Neural progenitor cell (in vitro differentiated cells): ENCODE measurements around the gene TEX14. TPM values are rescaled to one million over a fixed set of nuclear protein-coding genes. Genes with fewer than 3 reads are reported as not detected.
A peak's percentile ranks its signal among the peaks of the same experiment; 100 is the strongest.
"Not testable (repeated sequence)": the region's sequence is repeated elsewhere in the genome, so short reads cannot be mapped to it uniquely, and the experiment has no call there.

Experiments used
- DNase-seq: peaks from one replicate; pipeline ENCODE4 v3.0.0-alpha.2; 2016; ENCODE audit warnings: low spot score
- H2AFZ ChIP-seq: fragments of 200-600 bp; sonication (generic); replicated peaks from 2 replicates; pipeline ENCODE4 v1.6.1; 2016; ENCODE audit warnings: antibody characterized with exemption
- H3F3A ChIP-seq: fragments of 200-600 bp; sonication (generic); 2 replicates; pipeline ENCODE4 v1.6.1; 2016; ENCODE audit warnings: antibody characterized with exemption, low read depth
- H3K27ac ChIP-seq: fragments of 200-600 bp; sonication (generic); 2 replicates; pipeline ENCODE4 v1.5.1; 2016; ENCODE audit warnings: mild to moderate bottlenecking
- H3K27me3 ChIP-seq: fragments of 200-600 bp; sonication (generic); 2 replicates; pipeline ENCODE4 v1.6.1; 2016; ENCODE audit warnings: mild to moderate bottlenecking, moderate library complexity
- H3K36me3 ChIP-seq: fragments of 200-600 bp; sonication (generic); 2 replicates; pipeline ENCODE4 v1.5.1; 2016
- H3K4me1 ChIP-seq: fragments of 200-600 bp; sonication (generic); 2 replicates; pipeline ENCODE4 v1.6.1; 2016; ENCODE audit warnings: mixed run types
- H3K4me2 ChIP-seq: fragments of 200-600 bp; sonication (generic); 2 replicates; pipeline ENCODE4 v1.6.1; 2016
- H3K4me3 ChIP-seq: fragments of 200-600 bp; sonication (generic); 2 replicates; pipeline ENCODE4 v1.5.1; 2016
- H3K79me2 ChIP-seq: fragments of 200-600 bp; sonication (generic); 2 replicates; pipeline ENCODE4 v1.6.1; 2016; ENCODE audit warnings: low read depth
- H3K9ac ChIP-seq: fragments of 200-600 bp; sonication (generic); 2 replicates; pipeline ENCODE4 v1.6.1; 2016
- H3K9me3 ChIP-seq: fragments of 200-600 bp; sonication (generic); 2 replicates; pipeline ENCODE4 v1.5.1; 2016; ENCODE audit warnings: low read depth
- H4K20me1 ChIP-seq: fragments of 200-600 bp; sonication (generic); 2 replicates; pipeline ENCODE4 v1.6.1; 2016; ENCODE audit warnings: low read depth
- H3K27ac Mint-ChIP-seq: 3 replicates; pipeline ENCODE4 v1.8.0; 2021; ENCODE audit warnings: mixed read lengths
- H3K27me3 Mint-ChIP-seq: 2 replicates; pipeline ENCODE4 v1.8.0; 2022; ENCODE audit warnings: low read depth, mild to moderate bottlenecking, inconsistent platforms, moderate library complexity, mixed read lengths; ENCODE audit not compliant: insufficient read depth
- H3K36me3 Mint-ChIP-seq: 3 replicates; pipeline ENCODE4 v1.8.0; 2021; ENCODE audit warnings: mixed read lengths
- H3K4me1 Mint-ChIP-seq: 3 replicates; pipeline ENCODE4 v1.8.0; 2021; ENCODE audit warnings: mixed read lengths
- H3K4me3 Mint-ChIP-seq: 3 replicates; pipeline ENCODE4 v1.8.0; 2021; ENCODE audit warnings: mild to moderate bottlenecking, moderate library complexity, mixed read lengths
- H3K9me3 Mint-ChIP-seq: 3 replicates; pipeline ENCODE4 v1.8.0; 2020; ENCODE audit warnings: mixed read lengths
- EZH2 ChIP-seq: fragments of 200-600 bp; sonication (generic); IDR thresholded peaks from 2 replicates; pipeline ENCODE4 v1.6.1; 2017; ENCODE audit warnings: antibody characterized with exemption, mild to moderate bottlenecking, moderate library complexity
- EZH2phosphoT487 ChIP-seq: fragments of 200-600 bp; sonication (generic); IDR thresholded peaks from 2 replicates; pipeline ENCODE4 v1.6.1; 2017; ENCODE audit warnings: antibody characterized with exemption
- total RNA-seq: library from RNA; depleted of rRNA; stranded (reverse); fragments of >200 nt; gene quantifications from 2 replicates; pipeline ENCODE4 v1.2.3, GENCODE V29; 2015; ENCODE audit warnings: low replicate concordance
- TF ChIP-seq, protein P1 (sequence below): fragments of 200-600 bp; sonication (generic); IDR thresholded peaks from 2 replicates; pipeline ENCODE4 v1.5.1; 2017; ENCODE audit warnings: antibody characterized with exemption, mild to moderate bottlenecking

TEX14 gene
- total RNA-seq, 1 donor from 2014 or later: 0.09 TPM

DNA sequence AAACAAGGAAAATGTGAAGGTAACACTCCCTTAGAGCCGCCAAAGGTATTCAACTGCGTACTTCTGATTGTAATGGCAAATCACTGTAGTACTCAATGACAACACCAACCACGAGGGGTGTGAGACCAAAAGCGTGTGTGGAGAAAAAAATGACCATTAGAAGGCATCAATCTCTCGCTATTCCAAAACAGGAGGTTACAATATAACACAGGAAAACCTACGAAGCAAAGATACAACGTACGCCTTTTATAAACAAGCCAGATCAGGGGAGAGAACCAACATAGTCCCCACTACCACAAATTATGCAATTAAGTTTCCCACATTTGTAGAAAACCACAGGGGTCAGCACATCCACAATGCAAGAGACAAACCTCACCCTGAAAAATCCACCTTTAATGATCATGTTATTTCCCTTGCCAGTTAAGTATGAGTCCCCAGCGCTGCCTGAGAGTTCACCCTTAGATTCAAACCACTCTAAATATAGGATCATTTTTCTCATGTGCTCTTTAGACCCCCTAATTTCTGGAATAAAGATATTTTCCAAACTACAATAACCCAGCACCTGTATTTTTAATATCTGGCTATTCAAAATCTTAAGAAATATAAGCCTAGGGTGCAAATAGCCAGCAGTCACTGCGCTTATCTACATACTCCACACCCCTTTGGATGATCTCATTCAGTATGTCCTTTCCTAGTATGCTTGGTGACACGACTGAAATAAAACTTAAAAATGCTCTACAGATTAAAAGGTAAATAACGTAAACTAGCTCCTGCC lies 12.4 kb downstream of the TEX14 start:
- Mint-ChIP-seq H3K27ac (no peak overlapping the region), H3K4me1 (no peaks in the 10 kb centered on the region), H3K36me3 (no peaks in the 10 kb centered on the region), H3K9me3 (no peaks in the 10 kb centered on the region), H3K4me3 (peak overlapping the region; percentile 22), H3K27me3 (peaks cover 6% of the 10 kb centered on the region)
- no peaks in the 10 kb centered on the region for H3K27me3 ChIP-seq
- no peak overlapping the region for H3K4me3 ChIP-seq
- no peaks in the 10 kb centered on the region for H3K36me3 ChIP-seq
- no peak overlapping the region for H3K9ac ChIP-seq
- H3K27ac ChIP-seq: no peak overlapping the region
- TF ChIP-seq EZH2phosphoT487 (no peak), EZH2 (no peak)
- TF ChIP-seq, protein P1, sequence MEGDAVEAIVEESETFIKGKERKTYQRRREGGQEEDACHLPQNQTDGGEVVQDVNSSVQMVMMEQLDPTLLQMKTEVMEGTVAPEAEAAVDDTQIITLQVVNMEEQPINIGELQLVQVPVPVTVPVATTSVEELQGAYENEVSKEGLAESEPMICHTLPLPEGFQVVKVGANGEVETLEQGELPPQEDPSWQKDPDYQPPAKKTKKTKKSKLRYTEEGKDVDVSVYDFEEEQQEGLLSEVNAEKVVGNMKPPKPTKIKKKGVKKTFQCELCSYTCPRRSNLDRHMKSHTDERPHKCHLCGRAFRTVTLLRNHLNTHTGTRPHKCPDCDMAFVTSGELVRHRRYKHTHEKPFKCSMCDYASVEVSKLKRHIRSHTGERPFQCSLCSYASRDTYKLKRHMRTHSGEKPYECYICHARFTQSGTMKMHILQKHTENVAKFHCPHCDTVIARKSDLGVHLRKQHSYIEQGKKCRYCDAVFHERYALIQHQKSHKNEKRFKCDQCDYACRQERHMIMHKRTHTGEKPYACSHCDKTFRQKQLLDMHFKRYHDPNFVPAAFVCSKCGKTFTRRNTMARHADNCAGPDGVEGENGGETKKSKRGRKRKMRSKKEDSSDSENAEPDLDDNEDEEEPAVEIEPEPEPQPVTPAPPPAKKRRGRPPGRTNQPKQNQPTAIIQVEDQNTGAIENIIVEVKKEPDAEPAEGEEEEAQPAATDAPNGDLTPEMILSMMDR: no peak
- no peaks in the 10 kb centered on the region for H4K20me1 ChIP-seq
- H3F3A ChIP-seq: no peaks in the 10 kb centered on the region
- no peak overlapping the region for H3K4me2 ChIP-seq
- peak overlapping the region; percentile 9 for H2AFZ ChIP-seq
- H3K4me1 ChIP-seq: no peaks in the 10 kb centered on the region
- H3K79me2 ChIP-seq: no peaks in the 10 kb centered on the region
- no peaks in the 10 kb centered on the region for H3K9me3 ChIP-seq
- no peak for DNase-seq

DNA sequence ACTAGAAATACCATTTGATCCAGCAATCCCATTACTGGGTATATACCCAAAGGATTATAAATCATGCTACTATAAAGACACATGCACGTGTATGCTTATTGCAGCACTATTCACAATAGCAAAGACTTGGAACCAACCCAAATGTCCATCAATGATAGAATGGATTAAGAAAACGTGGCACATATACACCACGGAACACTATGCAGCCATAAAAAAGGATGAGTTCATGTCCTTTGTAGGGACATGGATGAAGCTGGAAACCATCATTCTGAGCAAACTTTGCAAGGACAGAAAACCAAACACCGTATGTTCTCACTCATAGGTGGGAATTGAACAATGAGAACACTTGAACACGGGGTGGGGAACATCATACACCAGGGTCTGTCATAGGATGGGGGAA lies 13.6 kb downstream of the TEX14 start:
- H2AFZ ChIP-seq, H3K27me3 Mint-ChIP-seq, H3K4me3 Mint-ChIP-seq, H3K4me2 ChIP-seq, H3K4me1 Mint-ChIP-seq, H3K27ac ChIP-seq, H3K4me3 ChIP-seq, DNase-seq, H3K36me3 ChIP-seq, H3F3A ChIP-seq, H3K9me3 Mint-ChIP-seq, H3K27me3 ChIP-seq, H3K9ac ChIP-seq, H3K9me3 ChIP-seq, H3K4me1 ChIP-seq, H3K79me2 ChIP-seq, H4K20me1 ChIP-seq, H3K36me3 Mint-ChIP-seq, H3K27ac Mint-ChIP-seq: not testable (repeated sequence)

DNA sequence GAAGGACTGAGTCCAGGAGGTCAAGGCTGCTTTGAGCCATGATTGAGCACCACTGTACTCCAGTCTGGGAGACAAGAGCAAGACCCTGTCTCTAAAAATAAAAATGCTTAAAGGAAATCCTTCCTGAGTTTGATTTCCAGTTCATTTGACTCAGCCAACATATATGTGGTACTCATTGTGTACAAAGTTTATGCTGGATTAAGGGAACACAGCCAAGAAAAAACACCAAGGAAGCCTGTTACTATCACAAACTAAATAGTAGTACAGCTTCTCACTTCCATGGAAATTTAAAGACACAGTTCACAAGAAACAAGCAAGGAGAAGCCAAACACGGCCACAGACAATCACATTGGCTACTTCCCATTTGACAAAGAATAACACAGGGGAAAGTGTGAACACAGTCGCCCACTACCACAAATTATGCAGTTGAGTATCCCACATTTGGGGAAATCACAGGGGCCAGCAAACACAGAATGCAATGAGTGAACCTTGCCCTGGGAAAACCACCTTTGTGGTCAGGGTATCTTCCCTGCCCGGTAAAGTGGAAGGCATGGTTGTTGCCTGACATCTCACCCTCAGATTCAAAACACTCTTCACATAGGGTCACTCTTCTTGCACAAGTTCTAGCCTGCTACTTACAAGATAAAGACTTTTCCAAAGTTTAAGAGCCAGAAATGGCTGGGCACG lies 14.5 kb downstream of the TEX14 start:
- H3K4me1 Mint-ChIP-seq: peaks cover under 1% of the 10 kb centered on the region
- TF ChIP-seq EZH2phosphoT487 (no peak), EZH2 (no peak)
- TF ChIP-seq, protein P1: no peak
- H3K4me3 Mint-ChIP-seq: no peak overlapping the region
- Histone ChIP-seq H3K9ac (no peak overlapping the region), H3K4me1 (peaks cover under 1% of the 10 kb centered on the region), H4K20me1 (no peaks in the 10 kb centered on the region), H3K27ac (no peak overlapping the region), H3K4me3 (no peak overlapping the region), H3K27me3 (no peaks in the 10 kb centered on the region), H2AFZ (no peak overlapping the region), H3K79me2 (no peaks in the 10 kb centered on the region), H3K9me3 (no peaks in the 10 kb centered on the region), H3K36me3 (no peaks in the 10 kb centered on the region), H3K4me2 (no peak overlapping the region), H3F3A (no peaks in the 10 kb centered on the region)
- peaks cover 6% of the 10 kb centered on the region for H3K27me3 Mint-ChIP-seq
- no peak for DNase-seq
- no peaks in the 10 kb centered on the region for H3K36me3 Mint-ChIP-seq
- no peak overlapping the region for H3K27ac Mint-ChIP-seq
- H3K9me3 Mint-ChIP-seq: no peaks in the 10 kb centered on the region

DNA sequence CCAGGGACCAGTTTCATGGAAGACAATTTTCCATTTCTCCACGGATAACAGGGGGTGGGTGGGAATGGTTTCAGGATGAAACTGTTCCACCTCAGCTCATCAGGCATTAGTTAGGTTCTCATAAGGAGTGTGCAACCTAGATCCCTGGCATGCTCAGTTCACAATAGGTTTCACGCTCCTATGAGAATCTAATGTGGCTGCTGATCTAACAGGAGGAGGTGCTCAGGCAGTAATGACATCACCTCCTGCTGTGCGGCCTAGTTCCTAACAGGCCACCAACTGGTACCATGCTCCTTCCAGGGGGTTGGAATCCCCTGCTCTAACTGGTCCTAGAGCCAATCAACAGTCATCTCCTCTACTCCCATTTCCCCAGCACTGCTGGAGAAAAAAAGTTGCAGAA lies 19.9 kb downstream of the TEX14 start:
- Mint-ChIP-seq H3K27ac (peak overlapping the region; percentile 74), H3K4me3 (no peak overlapping the region), H3K36me3 (no peaks in the 10 kb centered on the region), H3K4me1 (peaks cover 7% of the 10 kb centered on the region), H3K9me3 (no peaks in the 10 kb centered on the region), H3K27me3 (peaks cover 6% of the 10 kb centered on the region)
- H3K27ac ChIP-seq: no peak overlapping the region
- H3K79me2 ChIP-seq: no peaks in the 10 kb centered on the region
- no peak overlapping the region for H3K4me2 ChIP-seq
- H3F3A ChIP-seq: no peaks in the 10 kb centered on the region
- no peak overlapping the region for H2AFZ ChIP-seq
- H3K4me3 ChIP-seq: no peak overlapping the region
- no peaks in the 10 kb centered on the region for H4K20me1 ChIP-seq
- H3K9ac ChIP-seq: no peak overlapping the region
- H3K9me3 ChIP-seq: no peaks in the 10 kb centered on the region
- H3K27me3 ChIP-seq: no peaks in the 10 kb centered on the region
- no peaks in the 10 kb centered on the region for H3K36me3 ChIP-seq
- no peak for TF ChIP-seq EZH2phosphoT487
- TF ChIP-seq, protein P1: no peak
- TF ChIP-seq EZH2: no peak
- DNase-seq: peak; percentile 29
- peaks cover 10% of the 10 kb centered on the region for H3K4me1 ChIP-seq
